Endometrium (tissue), 2 donors: ENCODE data around the gene ATXN7L3.
"Not testable (repeated sequence)": the region's sequence is repeated elsewhere in the genome, so short reads cannot be mapped to it uniquely, and the experiment has no call there.

ENCODE experiments used
- FAIRE-seq: peaks from 2 replicates; lab custom pipeline; 2012; peaks lifted over from hg19 to GRCh38; lab: Jason Lieb, UNC
- donor health status: control.
- donor health status: control.

Gene ATXN7L3

DNA sequence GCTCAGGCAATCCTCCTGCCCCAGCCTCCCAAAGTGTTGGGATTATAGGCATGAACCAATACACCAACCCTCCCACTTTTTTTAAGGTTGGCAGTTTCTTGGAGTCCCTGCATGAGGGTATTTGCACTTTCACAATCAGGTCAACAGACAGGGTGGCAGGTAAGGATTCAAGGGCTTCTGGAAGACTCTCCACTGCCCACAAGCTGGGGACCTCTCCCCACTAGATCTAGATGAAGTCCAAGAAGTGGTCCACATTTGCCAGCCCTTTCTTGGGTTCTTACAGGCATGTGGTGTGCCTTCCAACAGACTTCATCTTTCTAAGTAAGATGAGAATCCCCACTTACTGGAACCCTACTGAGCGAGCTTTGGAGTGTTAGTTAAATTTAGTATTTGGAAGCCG lies 25.3 kb downstream of the ATXN7L3 start:
- no peak for FAIRE-seq

DNA sequence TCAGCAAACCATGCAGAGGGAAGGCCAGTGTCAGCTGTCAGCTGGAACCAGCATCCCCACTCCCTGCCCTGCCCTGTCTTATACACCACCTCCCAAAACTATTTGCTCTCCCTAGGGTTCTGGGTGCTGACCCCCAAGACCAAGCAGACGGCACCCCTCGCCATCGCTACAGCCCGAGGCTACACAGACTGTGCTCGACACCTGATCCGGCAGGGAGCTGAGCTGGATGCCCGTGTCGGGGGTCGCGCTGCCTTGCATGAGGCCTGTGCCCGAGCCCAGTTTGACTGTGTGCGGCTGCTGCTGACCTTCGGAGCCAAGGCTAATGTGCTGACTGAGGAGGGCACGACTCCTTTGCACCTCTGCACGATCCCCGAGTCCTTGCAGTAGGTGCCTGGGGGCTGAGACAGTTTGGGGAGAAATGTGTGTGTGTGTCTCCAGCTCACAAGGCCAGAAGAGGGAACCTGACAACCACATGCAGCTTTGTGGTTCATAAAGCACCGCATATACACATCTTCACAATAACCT lies 27.7 kb downstream of the ATXN7L3 start:
- no peak for FAIRE-seq

DNA sequence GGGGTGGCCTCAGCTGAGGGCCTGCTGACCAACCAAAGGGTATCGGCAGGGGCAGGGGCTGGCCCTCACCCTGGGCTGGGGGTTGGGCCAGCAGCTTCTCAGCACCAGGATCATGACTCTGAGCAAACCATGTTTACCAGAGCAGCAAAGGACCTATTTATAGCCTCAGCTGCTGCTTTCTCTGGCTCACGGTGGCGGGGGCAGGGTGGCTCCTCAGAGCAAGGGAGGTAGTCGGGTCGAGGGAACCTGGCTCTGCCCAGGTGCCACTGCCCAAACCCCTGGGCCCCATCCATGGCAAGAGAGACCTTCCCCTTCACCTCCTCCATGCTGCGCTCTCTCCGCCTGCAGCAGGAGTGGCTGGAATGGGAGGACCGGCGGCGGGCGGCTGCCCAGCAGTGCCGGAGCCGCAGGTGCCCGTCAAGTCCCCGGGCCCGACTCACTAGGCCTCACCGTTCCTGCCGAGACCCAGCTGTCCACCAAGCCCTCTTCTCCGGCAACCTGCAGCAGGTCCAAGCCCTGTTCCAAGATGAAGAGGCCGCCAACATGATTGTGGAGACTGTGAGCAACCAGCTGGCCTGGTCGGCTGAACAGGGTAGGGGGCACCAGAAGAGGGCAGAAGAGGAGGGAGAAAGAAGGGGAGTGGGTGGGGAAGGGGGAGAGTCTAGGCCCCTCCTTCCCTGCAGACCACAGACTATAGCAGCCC lies 29.0 kb downstream of the ATXN7L3 start, which contains the start of gene ASB16:
Gene ASB16, plus strand, starts transcription at position 206 of the 703 bp plus-strand sequence. Its CDS starts 86 bp downstream, at position 292.
- FAIRE-seq, result no peak

DNA sequence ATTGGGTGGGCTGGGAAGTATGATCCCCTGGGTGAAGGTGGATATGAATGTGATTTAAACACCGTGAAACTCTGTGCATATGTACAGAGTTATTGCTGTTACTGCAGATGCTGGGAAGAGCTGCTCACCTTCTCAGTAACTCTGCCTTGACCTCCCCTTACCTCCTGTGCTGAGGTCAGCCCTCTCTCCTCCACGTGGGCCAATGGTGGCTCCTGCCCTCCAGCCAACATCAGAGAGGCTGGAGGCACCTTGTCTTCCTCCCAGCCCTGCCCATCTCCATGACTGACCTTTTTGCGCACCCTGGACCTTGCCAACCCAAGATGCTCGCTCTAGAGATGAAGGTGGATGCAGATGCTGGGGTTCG lies 29.6 kb downstream of the ATXN7L3 start:
- FAIRE-seq, result no peak

DNA sequence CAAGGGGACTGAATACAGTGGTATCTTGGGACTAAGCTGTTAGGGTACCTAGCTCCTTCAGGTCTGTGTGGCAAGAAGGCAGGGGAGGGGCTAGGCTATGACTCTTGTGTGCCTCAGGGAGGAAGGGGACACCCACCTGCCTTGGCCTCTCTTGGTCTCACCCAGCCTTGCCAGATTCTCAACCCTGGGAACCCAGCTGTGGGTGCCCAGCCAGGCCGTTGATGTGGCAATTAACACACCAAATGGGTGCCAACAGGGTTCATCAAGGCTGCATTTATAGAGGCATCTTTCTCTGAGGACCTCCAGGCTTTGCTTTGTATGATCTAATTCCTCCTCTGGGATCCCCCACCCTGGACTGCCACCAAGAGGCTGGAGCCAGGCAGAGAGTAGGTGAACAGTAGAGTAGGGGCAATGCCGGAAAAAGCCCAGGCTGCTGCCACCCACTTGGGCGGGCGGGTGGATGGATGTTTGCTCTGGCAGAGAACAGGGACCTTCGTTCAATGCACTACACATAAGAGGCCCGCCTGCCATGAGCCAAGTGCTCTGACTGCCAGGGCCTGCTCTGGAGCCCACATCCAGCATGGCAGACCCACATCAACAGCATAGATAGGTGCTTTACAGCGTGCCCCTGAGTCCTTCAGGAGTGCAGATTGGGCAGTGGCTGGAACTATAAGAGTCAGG lies 32.4 kb downstream of the ATXN7L3 start:
- no peak for FAIRE-seq

DNA sequence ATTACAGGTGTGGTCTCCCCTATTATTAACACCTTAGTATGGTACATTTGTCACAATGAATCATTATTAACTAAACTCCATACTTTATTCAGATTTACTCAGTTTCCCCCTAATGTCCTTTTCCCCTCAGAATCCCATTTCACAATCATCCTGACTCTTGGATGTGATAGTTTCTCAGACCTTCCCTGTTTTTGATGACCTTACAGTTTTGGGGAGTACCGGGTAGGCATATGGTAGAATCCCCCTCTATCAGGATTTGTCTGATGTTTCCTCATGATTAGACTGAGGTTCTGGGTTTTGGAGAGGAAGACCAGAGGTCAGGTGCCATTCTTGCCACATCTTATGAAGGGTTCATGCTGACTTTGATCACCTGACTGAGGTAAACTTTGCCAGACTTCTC lies 35.2 kb downstream of the ATXN7L3 start:
- no peak for FAIRE-seq

DNA sequence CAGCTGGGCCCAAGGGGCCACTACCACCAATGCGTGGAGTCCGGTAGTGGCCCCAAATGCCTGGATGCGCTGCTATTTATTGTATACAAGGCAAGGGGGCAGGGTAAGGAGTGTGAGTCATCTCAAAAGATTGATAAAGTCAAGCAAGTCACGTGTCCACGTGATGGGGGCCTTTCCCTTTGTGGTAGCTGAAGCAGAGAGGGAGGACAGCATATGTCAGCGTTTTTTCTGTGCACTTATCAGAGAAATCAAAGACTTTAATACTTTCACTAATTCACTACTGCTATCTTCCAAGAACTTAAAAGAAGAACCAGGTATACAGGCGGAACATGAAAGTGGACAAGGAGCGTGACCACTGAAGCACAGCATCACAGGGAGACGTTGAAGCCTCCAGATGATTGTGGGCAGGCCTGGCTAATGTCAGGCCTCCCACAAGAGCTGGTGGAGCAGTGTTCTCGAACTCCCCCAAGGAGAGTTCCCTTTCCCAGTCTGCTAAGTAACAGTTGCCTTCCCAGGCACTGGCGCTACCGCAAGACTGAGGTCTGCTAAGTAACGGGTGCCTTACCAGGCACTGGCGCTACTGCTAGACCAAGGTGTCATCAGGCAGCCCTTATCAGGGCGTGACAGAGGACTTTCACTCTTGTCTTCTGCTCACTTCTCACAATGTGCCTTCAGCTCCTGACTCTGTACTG lies 40.0 kb downstream of the ATXN7L3 start:
- FAIRE-seq, result no peak

DNA sequence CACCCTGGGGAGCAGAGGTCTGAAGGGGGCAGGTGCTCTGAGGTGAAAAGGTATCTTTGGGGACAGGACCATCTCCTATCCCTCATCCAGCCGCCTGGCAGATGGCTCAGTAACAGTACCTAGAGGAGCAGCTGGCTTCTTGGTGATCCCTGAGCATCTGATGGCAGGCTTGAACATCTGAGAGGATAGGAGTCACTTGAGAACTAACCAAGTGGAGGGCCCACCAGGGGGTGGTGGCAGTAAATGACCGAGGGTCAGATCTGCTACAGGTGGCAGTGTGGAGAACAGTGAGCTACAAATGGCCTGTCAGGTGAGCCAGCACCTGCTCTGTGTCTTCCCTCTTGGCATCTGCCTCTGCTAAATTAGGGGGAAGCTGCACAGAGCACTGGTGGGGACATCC lies 44.2 kb downstream of the ATXN7L3 start:
- no peak for FAIRE-seq

DNA sequence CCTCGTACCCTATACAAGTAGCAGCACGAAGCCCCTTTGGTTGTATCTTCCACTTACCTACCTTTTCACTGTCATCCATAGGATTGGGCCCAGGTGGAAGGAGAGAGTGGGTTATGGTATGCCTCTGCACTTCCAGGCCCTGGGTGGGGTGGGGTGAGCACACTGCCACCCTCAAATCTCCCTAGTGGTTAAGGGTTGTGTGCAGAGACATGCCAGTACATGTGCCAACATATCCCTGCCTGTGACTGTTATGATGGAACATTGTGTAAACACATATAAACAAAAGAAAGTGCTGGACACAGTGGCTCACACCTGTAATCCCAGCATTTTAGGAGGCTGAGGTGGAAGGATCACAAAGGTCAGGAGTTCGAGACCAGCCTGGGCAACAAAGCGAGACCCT lies 46.8 kb downstream of the ATXN7L3 start:
- FAIRE-seq, result no peak

DNA sequence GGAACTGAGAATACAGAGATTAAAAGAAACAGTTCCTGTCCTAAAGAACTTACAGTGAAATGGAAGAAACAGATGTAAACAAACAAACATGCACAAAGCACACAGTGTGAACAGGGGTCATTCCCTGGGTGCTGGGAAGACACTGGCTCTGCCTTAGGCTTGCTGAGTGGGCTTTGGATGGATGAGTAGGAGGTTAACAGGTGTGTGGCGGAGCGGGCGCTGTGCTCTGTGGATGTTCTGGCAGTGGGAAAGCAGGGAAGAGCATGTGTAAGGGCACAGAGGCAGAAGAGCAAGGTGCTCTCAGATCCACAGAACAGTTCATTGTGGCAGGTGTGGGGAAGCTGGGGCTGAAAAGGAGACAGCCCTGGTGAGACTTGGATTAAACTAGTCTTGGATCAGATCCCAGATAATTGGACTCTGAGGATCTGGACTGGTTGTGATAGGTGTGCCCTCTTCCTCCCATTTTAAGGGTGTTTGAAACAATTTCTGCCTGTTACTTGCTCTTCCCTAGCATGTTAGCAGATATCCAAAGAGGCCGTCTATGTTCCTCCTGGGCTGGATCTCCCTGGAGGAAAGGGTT lies 49.8 kb downstream of the ATXN7L3 start:
- FAIRE-seq, result no peak

DNA sequence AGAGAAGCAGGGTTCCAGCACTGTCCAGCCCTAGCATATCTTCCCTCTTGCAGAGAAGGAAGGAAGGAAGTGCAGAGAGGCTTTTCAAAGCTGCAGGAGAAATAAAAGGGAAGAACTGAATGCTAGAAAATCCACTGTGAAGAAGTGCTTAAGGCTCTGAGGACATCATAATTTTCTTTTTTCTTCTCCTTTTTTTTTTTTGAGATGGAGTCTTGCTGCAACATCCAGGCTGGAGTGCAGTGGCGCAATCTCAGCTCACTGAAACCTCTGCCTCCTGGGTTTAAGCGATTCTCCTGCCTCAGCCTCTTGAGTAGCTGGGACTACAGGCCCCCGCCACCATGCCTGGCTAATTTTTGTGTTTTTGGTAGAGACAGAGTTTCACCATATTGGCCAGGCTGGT lies 50.6 kb downstream of the ATXN7L3 start:
- FAIRE-seq, result not testable (repeated sequence)

DNA sequence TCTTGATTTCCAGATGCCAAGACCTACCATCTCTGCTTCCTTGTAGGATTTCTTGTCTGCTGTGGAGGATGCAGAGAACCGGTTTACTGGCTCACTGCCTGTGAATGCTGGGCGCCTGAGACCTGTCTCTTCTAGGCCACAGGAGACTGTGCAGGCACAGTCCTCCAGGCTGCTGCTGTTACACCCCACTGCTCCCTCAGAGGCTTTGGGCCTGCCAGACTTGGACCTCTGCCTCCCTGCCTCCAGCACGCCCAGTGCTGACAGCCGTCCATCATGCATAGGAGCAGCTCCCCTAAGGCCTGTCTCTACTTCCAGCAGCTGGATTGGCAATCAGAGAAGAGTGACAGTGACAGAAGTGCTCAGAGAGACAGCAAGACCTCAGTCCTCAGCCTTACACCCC lies 51.9 kb downstream of the ATXN7L3 start:
- no peak for FAIRE-seq

DNA sequence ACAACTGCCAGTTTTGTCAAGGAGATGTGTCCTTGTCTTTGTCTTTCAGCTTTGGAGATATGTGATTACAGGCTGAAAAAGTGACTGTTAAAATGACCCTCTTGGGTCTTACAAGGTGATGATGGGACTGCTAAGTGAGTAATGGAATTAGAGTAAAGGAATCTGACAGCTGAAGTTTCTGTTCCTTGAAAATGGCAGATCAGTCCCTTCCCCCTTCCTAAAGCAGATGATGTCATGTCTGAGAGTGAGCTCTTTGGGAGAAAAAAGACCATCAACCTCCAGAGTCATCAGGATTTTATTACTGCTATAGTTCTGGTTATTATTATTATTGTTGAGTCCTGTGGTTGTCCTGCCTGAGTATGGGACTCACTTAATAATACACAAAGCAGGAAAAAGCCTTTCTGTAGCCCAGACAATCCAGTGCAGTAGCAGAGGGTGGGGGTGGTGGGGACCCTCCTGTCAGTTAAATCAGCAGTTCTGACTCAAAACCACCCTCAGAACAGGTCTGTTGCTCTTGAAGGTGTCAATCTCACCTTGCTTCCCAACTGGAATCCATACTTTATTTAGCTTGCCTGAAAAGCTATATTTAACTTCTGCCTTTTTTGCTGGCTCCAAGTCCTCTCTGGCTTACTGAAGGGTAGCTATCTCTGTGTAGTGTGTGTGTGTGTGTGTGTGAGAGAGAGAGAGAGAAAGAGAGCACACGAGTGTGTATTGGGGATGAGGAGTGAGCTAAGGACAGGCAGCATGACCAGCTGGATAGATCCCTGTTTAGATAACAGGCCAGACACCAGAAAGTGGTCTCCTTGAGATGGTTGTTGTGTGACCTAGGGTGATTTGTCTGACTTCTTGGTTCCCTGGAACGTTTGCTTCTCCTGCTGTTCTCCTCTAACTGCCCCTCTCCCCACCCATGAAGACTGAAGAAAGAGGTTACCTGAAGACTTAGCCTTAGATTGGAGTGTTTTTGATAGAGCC lies 53.0 kb downstream of the ATXN7L3 start:
- FAIRE-seq, result no peak

DNA sequence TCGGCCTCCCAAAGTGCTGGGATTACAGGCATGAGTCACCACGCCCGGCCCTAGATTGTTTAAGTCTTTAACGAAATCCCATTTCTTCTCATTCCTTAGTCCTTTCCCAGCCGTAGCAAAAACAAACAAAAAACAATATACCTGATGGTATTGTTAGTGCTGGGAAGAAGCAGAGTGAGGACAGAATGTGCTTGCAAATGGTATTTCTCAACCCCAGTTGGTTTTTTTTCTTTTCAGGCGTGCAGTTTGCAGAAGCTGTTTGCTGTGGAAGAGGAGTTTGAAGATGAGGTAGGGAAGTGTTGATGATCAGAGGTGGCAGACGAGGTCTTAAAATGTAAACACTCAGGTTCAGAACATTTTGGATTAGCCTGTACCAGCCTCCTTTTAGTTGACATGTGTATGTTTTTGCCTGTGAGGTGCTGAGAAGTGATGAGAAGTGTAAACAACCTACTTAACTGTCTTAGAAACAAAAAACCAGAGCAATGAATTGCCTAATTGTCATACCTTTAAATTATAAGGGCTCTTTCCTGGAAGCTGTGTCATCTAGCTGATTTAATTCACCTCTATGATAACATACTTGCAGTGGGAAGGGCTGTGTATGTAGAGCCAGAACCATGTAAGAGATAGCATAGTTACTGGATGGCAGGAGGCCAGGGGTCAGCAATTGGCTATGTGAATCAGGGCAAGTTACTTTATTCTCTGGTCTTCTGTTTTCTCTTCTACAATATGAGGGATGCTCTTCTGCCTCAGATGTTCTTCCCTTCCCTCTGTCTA lies 54.5 kb downstream of the ATXN7L3 start:
- FAIRE-seq, result no peak

DNA sequence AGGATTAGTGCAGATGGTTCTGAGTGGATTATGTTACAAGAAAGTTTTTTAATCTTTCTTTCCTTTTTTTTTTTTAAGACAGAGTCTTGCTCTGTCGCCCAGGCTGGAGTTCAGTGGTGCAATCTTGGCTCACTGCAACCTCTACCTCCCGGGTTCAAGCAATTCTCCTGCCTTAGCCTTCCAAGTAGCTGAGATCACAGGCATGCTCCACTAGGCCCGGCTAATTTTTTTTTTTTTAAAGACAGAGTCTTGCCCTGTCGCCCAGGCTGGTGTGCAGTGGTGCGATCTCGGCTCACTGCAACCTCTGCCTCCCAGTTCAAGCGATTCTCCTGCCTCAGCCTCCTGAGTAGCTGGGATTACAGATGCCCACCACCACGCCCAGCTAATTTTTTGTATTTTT lies 55.8 kb downstream of the ATXN7L3 start:
- not testable (repeated sequence) for FAIRE-seq
